ENCODE data around the gene NKX1-2.
"Not testable (repeated sequence)": the region's sequence is repeated elsewhere in the genome, so short reads cannot be mapped to it uniquely, and the experiment has no call there.

Gene NKX1-2

DNA sequence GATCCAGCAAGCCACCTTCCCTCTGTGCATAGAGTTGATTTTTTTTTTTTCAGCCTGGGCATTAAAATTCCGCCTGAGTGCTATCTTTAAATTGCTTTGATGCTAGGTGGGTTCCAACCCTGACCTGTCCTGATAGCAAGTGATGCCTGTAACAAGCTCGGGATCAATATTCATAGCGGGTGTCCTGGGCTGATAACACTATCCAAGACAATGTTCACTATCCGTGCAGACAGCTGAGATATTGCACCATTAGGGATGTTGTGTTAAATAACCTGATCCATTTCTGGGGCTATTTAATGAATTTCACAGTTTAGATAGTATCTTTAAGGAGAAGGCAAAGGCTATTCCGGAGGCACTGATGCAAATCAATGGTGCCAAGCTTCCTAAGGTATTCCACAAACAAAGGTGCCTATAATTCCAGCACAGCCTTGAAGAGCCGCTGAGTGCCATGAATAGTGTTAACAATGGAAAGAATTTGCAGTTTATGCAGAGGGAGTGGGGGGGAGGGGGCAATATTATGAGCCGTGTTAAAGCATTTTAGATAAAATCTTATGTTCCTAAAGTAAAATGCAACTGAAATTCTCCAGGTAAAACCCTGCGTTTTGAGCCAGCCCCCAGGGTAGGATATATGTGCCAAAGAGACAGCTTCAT is 4.2 kb upstream of the NKX1-2 start:
- no peak for DNase-seq (ENCODE audit: extremely low read depth in 1 of 2, low read depth in 1 of 2)

DNA sequence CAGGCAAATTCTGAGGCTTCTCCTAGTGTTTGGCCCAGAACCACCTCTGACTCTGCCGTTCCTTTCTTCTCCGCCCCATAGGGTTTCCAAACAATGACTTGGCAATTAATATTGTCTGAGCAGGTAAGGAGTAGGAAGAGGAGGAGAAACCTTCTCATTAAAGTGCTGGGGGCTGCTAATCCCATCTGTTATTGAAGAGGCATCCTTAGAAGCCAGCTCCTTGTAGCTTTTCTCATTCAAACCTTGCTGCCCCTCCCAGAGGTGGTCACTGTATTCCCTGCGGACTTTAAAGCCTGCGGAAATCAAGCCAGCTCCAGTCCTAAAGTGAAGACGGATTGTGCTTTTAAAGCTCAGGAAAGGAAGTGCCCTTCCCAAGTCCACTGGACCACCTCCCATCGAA is 1.4 kb upstream of the NKX1-2 start:
- no peak for DNase-seq (ENCODE audit: extremely low read depth in 1 of 2, low read depth in 1 of 2)

DNA sequence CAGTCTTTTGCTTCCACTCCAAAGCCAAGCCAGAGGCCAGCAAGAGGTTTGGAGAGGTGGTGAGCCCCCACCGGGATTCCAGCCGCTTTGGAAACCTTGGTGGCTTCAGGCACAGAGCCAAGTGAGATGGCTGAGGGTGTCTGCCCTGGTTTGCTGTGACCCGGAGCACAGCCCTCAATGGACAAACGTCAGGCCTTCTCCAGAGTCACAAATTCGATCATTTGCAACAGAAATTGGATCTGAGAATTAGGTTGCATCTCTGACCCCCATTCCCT is 885 bp upstream of the NKX1-2 start:
- no peak for DNase-seq (ENCODE audit: extremely low read depth in 1 of 2, low read depth in 1 of 2)

DNA sequence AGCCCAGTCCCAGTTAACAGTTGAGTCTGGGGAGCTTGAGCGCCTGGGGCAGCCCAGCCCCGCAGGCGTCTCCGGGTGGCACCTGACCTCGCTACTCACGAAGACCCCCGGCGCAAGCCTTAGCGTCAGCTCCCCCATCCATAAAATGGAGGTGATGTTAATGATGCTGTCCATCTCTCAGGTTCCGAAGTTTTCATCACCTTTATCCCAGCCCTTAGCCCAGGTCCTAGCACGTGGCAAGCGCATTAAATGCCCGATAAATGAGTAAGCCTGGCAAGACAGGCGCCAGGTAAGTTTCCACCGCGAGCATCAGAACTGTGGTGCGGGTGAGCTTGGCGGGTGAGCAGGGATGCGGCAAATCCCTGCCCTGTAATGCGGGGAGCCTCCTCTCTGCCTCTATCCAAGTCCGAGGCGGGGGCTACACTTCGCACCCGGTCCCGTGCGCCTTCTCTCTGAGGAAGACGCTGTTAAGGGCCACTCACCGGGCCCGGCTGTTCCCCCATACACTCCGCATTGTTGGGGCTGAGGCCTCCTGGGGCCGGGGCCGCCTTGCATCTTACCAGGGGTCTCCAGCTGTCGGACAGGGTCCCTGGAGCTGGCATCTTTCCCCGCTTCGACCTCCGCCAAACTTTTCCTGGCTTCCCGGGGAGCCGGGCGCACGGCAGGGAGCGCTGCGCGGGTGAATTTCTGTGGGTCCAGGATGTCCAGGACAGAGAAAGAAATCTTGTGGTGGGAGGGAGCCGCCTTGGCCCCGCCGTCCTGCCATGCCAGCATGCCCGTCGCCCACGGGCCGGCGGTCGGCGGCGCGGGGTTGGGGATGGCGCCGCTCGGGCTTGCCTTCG is 444 bp downstream of the NKX1-2 start:
- DNase-seq (ENCODE audit: extremely low read depth in 1 of 2, low read depth in 1 of 2), result no peak

DNA sequence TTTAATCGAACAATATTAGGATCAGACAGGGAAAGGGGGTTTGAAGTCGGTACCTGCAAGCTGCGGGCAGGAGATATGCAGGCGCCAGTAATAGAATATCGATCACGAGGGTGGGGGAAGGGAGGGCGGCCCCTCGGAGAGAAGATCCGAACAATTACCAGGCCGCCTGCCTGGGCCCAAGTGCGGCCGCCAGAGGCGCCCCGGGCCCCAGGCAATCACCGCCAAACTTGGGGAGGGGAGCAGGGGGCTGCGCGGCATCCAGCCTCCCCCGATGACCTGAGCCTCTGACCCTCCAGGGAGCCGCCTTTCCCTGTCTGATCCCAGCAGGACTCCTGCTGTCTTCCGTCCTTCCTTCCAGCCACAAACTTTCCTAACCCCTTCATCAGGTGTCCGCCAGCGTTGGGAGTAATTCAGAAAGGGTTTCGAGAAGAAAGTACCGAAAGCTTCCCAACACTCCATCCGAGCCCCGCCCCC is 1.1 kb downstream of the NKX1-2 start:
- DNase-seq (ENCODE audit: extremely low read depth in 1 of 2, low read depth in 1 of 2), result no peak

DNA sequence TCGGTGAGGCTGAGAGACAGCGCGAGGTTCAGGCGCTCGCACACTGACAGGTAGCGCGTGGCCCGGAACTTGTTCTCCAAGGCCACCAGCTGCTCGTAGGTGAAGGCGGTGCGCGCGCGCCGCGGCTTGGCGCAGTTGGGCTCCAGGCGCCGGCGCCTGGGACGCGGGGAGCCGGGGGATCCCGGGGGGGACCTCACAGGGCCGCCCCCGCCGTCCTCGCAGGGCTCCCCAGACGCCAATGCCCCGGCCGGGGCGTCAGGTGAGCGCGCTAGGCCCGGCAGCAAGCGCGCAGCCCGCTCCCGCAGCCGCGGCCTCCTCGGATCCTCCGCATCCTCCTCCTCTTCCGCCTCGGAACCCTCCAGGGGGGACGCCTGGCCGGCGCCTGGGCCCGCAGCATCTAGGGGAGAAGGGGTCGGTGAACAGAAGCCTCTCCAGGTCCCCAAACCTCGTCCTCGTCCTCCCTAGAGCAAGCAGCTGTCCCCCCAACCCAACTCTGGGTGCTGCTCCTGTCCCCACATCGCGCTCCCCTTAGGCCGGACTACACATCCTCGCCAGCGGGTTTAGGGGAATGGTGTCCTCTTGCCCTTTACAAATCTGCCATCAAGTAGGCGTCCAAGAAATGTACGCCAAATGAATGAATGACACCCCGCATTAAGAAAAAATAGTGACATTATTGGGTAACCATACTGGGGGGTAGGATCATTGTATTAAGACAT is 1.9 kb downstream of the NKX1-2 start:
- DNase-seq (ENCODE audit: extremely low read depth in 1 of 2, low read depth in 1 of 2), result no peak

DNA sequence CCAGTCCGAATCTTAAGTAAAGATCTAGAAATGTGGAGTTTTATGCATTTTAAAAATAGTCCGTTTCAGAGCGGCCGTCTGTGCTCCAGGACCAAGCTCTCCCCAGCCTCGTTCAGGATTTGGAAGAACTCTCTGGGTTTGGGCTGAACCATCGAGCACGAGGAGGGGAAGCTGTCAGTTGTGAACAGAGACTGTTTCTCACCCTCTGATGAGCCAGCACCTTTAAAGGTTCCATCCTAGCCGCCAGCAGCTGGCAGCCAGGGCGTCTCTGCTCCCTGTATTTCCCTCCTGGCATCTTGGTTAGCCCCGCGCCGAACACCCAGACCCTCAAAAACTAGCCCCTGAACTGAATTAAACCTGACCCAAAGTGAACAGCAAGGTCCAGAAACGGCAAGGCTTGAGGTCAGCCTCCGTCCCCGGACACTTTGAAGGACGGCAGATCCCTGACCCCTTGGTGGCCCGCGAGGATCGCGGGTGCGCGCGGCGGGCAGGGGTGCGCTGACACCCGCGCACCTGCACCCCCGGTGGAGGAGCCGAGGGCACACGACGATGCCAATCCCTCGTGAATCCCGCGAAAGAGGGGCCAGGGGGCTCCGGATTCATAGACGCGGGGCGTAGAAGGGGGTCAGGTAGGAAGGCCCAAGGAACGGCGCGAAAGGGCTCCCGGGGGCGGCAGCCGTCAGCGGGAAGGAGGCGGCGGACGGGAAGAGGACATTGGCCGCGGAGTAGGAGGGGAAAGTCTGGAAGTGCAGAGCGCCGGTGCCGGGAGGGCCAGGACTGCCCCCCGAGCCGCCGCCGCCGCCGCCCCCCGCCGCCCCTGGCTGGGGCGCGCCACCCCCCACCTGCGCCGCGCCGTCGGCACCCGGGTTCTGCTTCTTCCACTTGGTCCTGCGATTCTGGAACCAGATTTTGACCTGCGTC is 2.7 kb downstream of the NKX1-2 start:
- DNase-seq (ENCODE audit: extremely low read depth in 1 of 2, low read depth in 1 of 2), result no peak

DNA sequence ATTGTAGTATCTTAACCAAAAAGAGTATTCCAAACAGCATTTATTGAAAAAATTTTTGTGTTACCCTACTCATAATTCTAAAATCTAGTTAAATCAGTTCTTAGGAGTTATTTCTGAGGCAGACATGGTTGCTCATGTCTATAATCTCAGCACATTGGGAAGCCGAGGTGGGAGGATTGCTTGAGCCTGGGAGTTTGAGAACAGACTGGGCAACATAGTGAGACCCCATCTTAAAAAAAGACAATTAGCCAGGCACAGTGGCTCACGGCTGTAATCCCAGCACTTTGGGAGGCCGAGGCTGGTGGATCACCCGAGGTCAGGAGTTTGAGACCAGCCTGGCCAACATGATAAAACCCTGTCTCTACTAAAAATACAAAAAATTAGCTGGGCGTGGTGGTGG is 8.1 kb downstream of the NKX1-2 start:
- not testable (repeated sequence) for DNase-seq (ENCODE audit: extremely low read depth in 1 of 2, low read depth in 1 of 2)

DNA sequence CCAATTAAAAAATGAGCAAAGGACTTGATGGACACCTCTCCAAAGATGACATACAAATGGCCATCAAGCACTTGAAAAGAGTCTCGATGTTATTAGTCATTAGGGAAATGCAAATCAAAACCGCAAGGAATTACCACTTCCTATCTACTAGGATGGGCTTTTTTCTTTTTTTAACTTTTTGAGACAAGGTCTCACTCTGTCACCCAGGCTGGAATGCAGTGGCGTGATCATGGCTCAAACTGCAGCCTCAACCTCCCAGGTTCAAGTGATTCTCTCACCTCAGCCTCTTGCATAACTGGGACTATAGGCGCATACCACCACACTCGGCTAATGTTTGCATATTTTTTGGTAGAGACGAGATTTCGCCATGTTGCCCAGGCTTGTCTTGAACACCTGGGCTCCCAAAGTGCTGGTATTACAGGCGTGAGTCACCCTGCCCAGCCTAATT is 13.6 kb downstream of the NKX1-2 start:
- no peak for DNase-seq (ENCODE audit: extremely low read depth in 1 of 2, low read depth in 1 of 2)

DNA sequence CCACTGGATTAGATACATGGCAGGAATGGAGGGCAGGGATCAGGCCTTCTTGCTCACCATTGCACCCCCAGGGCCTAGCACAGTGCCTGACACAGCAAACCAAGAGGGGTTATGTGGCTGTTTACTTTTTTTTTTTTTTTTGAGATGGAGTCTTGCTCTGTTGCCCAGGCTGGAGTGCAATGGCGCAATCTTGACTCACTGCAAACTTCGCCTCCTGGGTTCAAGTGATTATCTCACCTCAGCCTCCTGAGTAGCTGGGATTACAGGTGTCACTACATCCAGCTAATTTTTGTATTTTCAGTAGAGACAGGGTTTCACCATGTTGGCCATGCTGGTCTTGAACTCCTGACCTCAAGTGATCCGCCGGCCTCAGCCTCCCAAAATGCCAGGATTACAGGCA is 14.2 kb downstream of the NKX1-2 start:
- DNase-seq (ENCODE audit: extremely low read depth in 1 of 2, low read depth in 1 of 2), result not testable (repeated sequence)

DNA sequence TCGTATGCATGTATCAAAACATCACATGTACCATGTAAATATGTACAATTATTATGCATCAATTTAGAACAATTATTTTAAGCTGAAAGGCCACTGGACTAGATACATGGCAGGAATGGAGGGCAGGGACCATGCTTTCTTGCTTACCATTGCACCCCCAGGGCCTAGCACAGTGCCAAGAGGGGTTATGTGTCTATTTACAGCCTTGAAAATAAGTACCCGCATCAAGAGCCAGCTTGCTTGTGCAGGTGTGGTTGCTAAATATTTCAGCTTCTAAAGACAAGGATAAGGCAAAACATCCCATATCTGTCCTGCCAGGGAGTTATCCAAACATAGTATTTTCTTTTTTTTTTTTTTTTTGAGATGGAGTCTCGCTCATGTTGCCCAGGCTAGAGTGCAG is 16.4 kb downstream of the NKX1-2 start:
- no peak for DNase-seq (ENCODE audit: extremely low read depth in 1 of 2, low read depth in 1 of 2)

DNA sequence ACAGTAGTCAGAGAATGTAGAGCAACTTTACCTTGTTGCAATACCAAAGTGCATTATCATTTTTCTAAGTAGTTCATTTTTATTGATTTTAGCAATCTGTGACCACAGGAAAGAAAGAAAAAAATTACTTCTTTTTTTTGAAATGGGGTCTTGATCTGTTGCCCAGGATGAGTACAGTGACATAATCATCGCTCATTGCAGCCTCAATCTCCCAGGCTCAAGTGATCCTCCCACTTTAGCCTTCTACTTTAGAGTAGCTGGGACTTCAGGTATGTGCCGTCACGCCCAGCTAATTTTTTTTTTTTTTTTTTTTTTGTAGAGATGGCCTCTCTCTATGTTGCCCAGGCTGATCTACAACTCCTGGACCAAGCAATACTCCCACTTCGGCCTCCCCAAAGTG is 19.8 kb downstream of the NKX1-2 start:
- no peak for DNase-seq (ENCODE audit: extremely low read depth in 1 of 2, low read depth in 1 of 2)

DNA sequence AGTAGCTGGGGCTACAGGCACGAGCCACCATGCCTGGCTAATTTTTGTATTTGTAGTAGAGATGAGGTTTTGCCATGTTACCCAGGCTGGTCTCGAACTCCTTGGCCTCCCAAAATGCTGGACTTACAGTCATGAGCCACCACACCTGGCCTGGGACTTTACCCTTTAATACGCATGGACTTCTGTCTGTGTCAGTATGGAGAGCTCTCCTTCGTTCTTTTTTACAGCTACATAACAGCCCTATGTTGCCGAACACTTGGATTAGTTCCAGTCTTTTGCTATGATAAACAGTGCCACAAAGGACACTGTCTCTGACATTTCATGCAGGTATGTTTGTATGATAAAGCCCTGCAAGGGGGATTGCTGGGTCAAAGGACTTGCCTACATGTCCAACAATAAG is 20.3 kb downstream of the NKX1-2 start:
- no peak for DNase-seq (ENCODE audit: extremely low read depth in 1 of 2, low read depth in 1 of 2)

DNA sequence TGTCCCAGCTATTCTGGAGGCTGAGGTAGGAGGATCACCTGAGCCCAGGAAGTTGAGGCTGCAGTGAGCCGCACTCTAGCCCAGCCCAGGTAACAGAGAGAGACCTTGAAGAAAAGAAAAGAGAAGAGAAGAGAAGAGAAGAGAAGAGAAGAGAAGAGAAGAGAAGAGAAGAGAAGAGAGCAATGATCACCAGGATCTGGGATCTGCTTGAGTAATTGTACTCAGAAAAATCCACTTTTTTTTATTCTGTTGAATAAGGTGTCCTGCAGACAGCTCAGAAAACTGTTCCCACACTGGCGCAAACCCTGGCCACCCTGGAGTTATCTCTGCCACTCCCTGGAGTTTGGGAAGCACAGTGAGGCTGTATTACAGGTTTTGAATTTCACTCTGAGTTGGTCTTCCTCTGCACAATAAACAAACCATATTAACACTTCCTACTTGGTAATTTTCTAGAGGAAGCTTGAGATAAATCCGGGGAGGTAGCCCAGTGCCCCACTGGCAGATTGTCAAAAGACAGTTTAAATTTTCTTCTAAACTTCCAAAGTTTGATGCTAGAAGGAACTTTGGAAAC is 21.5 kb downstream of the NKX1-2 start:
- DNase-seq (ENCODE audit: extremely low read depth in 1 of 2, low read depth in 1 of 2), result no peak

DNA sequence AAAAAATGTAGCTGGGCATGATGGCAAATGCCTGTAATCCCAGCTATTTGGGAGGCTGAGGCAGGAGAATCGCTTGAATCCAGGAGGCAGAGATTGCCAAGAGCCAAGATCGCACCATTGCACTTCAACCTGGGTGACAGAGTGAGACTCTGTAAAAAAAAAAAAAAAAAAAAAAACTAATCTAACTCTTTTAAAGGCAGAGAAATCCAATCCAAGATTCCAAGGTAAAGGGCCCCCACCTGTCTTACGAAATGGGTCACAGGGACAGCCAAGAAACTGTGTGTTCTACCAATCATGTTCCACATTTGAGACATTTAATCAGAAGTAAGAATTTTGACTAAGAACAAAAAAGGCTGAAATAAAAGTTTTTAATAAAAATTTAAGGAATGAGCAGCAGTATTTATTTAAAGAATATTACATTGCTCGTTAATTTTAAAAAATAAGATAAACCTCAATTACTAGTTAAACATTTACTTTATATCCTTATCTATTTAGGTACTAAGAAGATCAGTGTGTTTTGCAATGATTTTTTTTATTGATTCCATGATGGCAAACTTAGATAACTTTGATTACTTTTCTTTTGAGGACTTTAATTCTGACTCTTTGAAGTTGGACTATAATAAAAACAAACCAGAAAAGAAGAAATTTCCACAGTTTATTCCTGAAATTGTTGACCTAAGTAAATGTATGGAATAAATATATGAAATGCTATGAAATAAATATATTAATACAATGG is 24.4 kb downstream of the NKX1-2 start:
- no peak for DNase-seq (ENCODE audit: extremely low read depth in 1 of 2, low read depth in 1 of 2)

DNA sequence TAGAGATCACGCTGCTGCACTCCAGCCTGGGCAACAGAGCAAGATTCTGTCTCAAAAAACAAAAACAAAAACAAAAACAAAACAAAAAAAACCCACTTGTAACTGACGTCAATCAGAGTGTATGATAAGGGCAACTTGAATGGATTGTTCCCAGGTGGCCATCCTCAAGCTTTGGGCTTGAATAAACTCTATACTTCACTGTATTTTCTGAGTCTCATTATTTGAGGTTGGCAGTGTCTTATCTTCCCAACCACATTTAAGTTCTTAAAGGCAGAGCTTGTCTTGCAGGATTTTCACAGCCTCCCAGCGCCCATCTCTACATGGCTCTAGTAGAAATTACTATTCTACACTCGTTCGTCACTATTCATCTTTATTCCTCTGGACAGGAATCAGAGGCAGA is 26.0 kb downstream of the NKX1-2 start:
- no peak for DNase-seq (ENCODE audit: extremely low read depth in 1 of 2, low read depth in 1 of 2)

DNA sequence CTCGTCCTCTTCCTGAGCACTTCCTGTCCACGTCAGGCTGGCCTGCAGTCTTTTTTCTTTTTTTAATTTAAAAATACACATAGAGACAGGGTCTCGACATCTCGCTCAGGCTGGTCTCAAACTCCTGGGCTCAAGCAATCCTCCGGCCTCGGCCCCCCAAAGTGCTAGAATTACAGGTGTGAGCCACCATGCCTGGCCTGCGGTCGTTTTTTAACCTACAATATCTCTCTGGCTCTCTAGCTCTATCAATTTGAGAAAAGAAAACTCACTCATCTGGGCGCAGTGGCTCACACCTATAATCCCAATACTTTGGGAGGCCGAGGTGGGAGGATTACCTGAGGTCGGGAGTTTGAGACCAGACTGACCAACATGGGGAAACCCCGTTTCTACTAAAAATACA is 27.1 kb downstream of the NKX1-2 start:
- DNase-seq (ENCODE audit: extremely low read depth in 1 of 2, low read depth in 1 of 2), result no peak

DNA sequence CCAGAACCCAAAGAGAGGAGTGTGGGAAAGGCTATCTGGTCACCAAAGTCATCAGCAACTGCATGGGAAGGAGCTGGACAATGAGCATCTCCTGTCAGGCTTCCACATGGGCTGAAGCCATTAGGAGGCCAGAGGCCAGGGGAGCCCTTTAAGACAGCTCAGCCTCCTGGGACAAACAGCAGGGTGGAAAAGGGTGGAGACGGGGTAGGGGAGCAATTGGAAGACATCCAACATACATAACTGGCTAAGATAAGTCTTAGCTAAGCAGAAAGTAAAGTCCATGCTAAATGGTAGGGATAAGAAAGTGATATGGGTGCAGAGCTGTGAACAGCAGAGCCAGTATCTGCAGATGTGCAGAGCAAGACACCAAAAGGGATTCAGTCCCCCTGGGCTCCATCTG is 29.6 kb downstream of the NKX1-2 start:
- DNase-seq (ENCODE audit: extremely low read depth in 1 of 2, low read depth in 1 of 2), result no peak

DNA sequence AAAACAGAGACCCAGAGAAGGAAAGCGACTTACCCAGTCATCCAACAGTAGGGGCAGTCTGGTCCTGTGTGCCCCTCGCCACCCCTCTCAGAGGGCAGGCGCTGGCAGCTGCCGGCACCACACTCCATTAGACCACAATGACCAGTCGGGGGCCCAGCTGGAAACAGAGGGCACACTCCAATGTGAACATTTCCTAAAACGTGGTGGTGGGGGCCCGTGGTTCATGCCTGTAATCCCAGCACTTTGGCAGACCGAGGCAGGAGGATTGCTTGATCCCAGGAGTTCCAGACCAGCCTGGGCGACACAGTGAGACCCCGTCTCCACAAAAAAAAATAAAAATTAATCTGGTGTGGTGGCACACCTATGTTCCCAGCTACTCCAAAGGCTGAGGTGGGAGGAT is 30.2 kb downstream of the NKX1-2 start:
- DNase-seq (ENCODE audit: extremely low read depth in 1 of 2, low read depth in 1 of 2), result no peak
